ELR (cell line): Measurements from ENCODE around the gene GANAB.
"Not testable (repeated sequence)": the region's sequence is repeated elsewhere in the genome, so short reads cannot be mapped to it uniquely, and the experiment has no call there.

ENCODE experiments used
- DNase-seq: peaks from one replicate; pipeline ENCODE4 v3.0.0-alpha.2; 2015; ENCODE audit warnings: low read depth

Gene GANAB

DNA sequence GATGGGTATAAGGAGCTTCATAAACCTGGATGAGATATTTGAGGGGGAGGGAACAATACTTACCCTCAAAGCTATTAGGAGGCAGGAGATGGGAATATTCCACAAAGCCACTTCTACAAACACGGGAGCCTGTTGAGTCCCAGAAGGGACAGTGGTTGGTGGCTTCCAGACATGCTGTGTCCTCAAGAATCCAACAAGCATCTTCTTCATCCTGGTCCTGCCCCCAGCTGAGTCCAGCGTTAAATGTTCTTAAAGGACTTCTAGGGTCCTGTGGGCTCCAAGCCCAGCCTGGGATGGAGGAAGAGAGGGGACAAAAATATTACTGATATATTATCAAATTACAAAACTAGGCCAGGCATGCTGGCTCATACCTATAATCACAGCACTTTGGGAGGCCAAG lies 21.0 kb upstream of the GANAB start:
- no peak for DNase-seq

DNA sequence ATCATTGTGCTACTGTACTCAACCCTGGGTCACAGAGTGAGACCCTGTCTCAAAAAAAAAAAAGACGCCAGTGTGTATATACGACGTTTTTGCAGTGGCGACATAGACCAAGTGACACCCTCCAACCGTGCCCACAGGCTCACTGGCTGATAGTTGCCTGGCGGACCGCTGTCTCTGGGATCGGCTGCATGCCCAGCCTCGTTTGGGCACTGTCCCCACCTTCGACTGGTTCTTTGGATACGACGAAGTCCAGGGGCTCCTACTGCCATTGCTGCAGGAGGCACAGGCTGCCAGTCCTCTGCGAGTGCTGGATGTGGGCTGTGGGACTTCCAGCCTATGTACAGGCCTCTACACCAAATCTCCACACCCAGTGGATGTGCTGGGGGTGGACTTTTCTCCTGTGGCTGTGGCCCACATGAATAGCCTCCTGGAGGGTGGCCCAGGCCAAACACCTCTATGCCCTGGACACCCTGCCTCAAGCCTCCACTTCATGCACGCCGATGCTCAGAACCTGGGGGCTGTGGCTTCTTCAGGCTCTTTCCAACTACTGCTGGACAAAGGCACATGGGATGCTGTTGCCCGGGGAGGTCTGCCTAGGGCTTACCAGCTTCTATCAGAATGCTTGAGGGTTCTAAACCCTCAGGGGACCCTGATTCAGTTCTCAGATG lies 20.0 kb upstream of the GANAB start:
- no peak for DNase-seq

DNA sequence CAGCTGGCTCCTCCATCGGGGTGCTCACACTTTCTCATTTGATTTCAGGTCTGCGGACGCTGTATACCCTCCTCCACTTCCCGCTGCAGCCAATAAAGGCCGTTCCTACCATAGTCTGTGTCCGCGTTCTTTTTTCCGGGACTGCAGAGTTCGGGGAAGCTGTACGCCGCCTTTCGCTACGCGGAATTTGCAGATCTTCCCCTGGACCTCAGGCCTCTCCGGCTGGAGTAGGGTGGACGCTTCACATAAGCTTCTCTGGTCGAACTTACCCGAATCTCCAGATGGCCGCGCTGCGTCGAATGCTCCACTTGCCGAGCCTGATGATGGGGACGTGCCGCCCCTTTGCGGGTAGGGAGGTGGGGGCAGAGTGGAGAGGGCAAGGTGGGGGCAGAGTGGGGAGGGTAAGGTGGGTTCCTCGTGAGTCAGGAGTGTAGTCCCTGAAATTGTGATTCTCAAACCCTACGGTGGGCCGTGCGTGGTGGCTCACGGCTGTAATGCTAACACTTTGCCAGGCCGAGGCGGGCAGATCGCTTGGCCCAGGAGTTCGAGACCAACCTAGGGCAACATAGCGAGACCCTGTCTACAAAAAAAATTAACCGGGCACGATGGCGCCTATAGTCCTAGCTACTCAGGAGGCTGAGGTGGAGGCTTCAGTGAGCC lies 19.3 kb upstream of the GANAB start:
- DNase-seq, result peak; percentile 57

DNA sequence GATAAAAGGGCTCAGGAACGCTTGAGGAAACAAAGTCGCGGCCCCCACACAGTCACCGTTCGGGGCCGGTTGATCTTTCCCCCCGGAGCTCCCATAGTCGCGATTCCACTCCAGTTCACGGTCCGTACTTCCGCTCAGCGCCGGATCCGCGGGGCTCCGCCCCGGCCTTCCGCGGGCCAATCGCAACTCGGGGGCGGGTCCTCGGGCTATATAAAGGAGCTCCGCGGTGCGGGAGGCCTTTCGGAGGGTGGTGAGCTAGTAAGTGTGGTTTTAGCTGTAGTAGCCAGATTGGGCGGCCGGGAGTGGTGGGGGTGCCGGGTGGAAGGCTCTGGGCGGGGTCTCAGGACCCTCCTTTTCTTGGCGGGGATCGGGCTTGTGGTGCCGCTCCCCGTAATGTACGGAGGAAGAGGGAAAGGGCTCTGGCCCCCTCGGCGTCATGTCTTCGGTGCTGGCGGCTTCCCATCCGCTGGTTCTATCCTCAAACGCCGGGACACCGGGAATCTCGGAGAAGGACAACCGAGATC lies 18.7 kb upstream of the GANAB start, which contains the start of the genes C11orf98 and CSKMT:
Gene C11orf98, minus strand, starts transcription at position 136 of the 524 bp plus-strand sequence. Its CDS starts 41 bp downstream, at position 95.
Gene CSKMT, plus strand, starts transcription at position 238 of the 524 bp plus-strand sequence. CDS start 568 bp downstream, outside the sequence.
- peak; percentile 95 for DNase-seq

DNA sequence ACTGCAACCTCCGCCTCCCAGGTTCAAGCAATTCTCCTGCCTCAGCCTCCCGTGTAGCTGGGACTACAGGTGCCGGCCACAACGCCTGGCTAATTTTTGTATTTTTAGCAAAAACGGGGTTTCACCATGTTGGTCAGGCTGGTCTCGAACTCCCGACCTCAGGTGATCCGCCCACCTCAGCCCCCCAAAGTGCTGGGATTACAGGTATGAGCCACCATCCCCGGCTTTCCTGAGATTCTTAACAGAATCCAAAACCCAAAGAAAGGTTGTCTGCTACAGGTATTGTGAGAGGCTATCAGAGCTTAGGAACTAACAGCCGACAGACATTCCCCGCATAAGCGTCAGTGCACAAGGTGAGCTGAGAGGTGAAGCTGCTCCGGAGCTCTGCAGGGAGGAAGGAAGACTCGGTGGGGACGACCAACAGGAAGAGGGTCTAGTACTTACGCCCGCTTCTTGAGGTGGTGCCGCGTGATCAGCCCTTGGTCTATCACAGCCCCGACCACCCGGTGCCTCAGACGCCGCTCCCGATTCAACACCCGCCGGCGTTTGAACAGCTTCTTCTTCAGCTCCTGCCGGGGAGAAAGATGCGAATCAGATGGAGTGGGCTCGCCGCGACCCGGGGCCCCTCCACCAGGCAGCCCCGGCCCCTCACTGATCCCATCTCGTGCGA lies 18.1 kb upstream of the GANAB start:
- DNase-seq, result peak; percentile 70

DNA sequence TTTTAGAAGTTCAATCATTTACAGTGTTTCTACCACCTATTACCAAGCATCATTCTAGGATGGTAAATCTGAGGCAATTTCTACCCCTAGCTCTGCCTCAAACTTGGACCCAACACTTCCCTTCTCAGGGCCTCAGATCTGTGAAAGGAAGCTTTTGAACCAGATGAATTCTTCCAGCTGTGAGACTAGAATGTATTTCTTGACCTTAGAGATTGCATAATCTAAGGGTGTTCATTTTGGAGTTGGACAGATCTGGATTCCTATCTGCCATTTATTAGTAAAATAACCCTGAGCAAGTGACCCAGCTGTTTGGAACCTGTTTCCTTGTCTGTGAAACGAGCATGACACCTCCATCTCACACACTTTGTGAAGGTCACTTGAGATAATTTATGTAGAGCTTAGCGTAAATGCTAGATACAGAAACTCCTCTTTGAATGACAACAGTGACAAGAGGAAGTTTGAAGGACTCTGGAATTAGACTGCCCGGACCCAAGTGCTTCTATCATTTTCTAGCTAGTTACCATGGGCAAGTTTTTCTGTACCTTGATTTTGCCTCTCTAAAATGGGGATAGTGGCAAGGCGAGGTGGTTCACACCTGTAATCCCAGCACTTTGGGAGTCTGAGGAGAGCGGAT lies 10.5 kb upstream of the GANAB start:
- no peak for DNase-seq

DNA sequence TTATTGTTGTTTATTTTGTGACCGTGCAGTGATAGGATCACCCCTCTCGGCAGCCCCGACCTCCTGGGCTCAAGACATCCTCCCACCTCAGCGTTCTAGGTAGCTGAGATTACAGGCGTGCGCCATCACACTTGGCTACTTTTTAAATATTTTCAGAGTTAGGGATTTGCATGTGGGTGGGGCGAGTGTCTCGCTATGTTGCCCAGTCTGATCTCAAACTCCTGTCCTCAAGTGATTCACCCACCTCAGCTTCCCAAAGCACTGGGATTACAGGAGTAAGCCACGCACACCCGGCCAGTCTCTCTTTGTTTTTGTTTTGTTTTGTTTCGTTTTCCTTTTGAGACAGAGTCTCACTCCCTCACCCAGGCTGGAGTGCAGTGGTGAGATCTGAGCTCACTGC lies 7.9 kb upstream of the GANAB start:
- no peak for DNase-seq

DNA sequence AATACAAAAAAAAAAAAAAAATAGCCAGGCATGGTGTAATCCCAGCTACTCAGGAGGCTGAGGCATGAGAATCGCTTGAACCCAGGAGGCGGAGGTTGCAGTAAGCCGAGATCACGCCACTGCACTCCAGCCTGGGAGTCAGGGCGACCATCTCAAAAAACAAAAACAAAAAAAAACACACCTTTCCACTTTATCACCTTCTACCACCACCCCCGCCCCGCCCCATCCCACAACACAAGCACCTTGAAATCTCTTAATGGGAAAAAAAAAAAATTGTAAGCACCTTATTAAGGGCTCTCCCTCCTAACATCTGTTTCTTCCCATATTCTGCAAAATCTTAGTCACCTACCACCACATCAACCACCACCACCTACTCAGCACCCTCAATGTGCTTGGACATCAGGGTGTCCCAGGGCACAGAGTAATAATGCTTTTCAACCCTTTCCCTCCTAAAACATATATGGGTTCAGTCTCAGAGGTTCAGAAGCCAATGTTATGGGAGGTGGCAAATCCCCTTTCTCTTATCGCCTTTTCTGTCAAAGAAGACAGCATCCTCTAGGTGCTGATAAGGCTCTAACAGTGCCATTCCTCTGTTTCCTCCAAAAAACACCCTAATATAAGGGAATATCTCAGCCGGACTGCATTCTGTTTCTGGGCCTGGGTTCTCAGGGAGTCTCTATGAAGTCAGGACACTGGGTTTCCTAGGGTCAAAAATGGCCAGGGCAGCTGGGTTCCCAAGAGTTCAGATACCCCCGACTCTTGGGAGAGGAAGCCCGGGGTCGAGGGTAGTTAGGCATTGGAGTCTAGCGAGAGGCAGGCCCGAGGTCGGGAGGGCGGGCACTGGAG lies 6.0 kb upstream of the GANAB start:
- peak; percentile 37 for DNase-seq

DNA sequence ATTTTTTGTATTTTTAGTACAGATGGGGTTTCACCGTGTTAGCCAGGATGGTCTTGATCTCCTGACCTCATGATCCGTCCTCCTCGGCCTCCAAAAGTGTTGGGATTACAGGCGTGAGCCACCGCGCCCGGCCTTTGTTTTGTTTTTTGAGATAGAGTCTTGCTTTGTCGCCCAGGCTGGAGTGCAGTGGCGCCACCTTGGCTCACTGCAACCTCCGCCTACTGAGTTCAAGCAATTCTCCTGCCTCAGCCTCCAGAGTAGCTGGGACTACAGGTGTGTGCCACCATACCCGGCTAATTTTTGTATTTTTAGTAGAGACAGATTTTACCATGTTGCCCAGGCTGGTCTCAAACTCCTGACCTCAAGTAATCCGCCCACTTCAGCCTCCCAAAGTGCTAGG lies 3.9 kb upstream of the GANAB start:
- not testable (repeated sequence) for DNase-seq

DNA sequence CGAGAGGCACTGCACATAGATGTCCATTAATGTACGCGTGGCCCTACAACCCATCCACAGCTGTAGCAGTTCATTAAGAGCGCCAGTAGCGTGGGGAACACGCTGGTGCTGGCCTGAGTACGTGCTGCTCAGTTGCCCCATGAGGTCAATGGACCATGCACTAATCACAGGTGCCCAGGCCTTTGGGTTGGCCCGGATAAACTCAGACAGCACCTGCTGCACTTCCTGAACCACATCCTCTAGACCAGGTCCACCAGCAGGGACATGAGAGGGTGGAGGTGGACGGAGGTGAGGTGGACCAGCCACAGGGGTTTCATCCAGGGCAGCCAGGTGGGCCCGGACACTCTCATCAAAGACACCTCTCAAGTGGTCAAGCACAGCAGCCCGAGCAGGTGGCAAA lies 3.1 kb upstream of the GANAB start:
- no peak for DNase-seq

DNA sequence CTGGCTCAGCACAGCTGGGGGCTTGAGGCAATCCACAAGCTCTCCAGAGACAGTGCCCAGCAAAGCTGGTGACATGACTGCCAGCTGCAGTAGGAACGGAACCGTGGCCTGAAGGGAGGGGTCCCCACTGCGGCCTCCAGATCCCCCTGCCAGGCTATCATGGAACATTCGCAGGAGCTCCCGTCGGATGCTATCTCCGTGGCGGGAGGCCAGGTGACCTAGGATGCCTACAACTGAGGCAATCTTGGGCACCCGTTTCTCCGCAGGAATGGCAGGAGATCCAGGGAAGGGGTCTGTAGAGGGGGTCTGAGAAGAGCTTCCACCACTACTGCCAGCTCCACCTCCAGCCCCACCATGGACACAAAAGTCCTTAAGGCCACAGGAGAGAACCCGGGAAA lies 2.6 kb upstream of the GANAB start:
- no peak for DNase-seq

DNA sequence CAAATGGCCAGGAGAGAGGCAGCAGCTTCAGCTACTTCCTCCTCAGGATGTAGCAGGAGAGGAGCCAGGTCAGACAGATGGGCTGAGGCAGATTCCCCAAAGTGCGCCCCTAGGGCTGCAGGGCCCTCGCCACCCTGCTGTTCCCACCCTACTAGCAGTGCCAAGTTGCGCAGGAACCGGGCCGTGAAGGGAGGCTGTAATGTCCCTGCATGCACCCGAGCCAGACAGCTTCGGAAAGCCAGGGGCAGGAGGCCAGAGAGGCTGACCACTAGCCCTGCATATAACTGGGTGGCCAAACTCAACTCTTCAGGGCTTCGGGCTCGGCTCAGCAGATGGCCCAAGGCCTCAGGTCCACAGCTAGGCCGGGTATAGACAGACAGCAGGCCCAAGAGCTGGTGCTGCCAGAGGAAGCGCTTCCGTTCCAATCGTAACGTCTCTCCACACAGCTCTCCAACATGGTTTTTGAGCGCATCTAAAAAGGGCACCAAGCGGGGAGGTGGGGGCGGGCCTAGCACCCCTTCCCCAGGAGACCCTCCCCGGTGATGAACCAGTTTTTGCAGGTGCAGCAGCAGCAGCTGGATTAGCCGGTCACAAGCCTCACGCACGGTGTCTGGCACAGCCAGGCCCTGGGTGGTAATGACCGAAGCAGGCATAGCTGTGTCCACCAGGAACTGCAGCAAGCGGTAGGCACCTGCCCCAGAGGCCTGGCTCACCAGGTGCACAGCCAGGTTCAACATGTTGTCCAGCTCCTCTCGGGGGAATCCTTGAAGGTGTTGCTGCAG lies 2.0 kb upstream of the GANAB start:
- no peak for DNase-seq

DNA sequence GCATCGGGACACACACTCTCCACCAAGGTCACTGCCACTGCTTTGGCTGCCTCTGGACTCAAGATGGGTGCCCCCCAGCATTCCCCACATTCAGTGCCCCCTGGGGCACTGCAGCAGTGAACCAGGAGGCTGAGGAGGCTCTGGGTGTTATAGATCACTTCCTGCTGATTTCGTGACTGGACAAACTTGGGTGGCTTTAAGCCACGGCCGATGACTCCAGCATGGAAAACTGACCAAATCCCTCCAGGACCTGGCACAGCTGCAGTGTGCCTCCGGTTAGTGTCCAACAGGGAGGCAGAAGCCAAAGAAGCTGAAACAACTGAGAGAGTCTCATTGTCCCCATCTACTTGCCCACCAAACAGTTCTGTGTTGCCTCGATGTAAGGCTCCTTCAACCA lies 1.2 kb upstream of the GANAB start:
- no peak for DNase-seq

DNA sequence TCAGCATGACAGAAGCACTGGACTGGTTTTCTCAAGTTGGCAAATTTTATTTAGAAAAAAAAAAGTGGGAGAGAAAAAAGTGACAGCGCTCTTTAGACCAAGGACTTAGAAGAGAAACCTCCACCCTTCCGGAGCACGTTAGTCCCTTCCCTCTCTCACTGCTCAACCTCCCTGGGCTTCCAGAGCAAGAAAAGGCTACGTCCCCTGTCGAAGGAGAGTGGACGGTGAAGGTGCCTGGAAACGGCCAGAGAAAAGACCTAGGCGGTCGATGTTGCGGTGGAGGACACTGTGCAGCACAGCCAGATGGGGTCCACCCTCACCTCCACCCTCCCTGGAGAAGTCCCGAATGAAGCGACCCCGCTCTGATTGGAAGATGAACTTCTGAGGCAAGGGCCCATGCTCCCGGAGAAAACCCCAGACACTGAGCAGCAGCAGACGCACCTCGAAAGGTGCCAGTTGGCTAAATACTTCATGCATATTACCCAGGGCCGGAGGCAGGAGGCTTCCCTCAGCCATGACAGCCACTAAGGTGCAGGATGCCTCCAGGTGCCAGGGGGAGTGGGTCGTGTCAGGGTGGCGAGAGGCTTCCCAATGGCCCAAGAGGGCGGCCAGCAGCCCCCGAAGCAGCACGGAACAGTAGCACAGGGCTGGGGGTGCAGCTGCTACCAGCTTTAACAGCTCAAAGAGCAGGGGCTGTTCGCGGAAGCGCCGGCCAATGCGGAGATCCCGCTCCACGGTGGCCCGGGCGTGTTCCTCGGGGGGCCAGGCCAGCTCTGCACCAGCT lies 604 bp upstream of the GANAB start:
- no peak for DNase-seq

DNA sequence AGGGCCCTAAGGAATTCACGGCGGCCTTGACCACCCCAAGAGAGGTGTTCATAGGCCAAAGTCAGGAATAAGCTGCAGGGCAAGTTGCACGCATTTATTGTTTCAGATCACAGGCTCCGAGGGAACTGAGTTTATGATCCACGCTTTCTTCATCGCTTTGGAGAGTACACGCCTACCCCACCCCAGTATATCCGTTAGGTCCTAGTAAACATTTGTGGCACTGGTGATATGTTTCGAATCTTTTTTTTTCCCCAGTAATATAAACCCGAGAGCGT lies 805 bp downstream of the GANAB start:
- DNase-seq, result peak; percentile 26

DNA sequence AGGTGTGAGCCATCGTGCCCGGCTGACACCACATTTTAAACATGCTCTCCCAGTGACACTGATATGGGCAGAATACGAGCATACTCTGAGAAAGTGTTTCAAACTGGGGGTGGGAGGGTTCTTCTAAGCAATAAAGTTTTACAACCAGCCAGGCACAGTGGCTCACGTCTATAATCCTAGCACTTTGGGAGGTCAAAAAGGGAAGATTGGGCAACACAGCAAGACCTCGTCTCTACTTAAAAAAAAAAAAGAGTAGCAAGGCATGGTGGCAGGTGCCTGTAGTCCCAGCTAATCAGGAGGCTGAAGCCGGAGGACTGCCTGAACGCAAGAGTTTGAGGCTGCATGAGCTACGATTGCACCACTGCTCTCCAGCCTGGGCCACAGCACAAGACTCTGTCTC lies 2.2 kb downstream of the GANAB start:
- DNase-seq, result no peak

DNA sequence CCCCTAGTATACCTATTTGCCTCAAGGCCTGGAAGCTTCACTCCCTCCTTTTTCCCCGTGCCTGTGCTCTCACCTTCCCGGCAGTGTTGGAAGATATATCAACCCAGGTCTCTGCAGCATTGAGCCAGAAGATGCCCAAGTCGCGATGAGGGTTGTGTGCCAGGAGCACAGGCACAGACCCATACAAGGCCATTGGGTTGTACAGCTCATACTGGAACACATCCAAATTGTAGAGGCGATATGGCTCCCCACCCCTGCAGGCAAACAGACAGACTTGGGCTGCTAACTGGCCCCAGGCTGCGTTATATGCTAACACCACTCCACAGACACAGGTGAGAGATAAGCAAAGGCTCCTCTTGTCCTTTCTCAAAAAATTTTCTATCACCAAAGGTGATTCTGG lies 13.9 kb downstream of the GANAB start:
- DNase-seq, result no peak

DNA sequence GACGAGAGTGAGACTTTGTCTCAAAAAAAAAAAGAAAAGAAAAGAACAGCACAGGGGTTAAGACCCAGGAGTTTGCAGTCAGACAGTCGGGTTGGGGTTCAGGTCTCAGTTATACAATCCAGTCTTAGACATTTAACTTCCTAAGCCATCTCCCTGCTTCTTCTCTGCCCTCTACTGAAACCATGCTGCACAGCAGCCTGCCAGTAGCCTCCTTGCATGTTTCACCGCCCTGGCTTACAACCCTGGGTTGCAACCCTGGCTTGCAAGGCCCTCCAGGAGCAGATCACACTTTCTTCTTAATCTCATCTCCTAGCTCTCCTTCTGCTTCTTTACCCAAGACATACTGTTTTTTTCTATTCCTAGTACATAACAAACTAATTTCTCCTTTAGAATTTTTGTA lies 18.7 kb downstream of the GANAB start:
- no peak for DNase-seq

DNA sequence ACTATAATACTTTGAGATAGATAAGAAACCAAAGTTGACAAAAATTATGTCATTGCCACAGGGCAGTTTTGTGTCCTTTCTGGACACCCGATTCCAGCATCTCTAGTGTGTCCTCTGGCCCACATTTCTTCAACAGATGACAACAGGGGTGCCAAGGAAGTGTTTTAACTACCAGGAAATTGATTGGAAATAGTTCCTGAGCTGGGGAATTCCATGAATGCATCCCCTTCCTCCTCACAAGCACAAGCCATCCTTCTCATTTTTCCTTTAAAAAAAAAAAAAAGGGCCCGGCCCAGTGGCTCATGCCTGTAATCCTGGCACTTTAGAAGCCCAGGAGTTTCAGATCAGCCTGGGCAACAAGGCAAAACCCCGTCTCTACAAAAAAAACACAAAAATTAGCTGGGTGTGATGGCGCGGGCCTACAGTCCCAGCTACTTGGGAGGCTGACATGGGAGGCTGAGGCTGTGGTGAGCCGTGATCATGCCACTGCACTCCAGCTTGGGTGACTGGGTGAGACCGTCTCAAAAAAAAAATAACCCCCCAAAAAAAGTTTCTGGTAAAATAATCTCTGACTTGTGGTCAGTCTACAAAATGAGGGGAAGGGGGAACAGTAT lies 23.8 kb downstream of the GANAB start:
- DNase-seq, result no peak
